Osteocyte (in vitro differentiated cells): ENCODE measurements around the gene SHROOM3. TPM values are rescaled to one million over a fixed set of nuclear protein-coding genes. Genes with fewer than 3 reads are reported as not detected.

Source experiments
- DNase-seq: peaks from one replicate; pipeline ENCODE4 v3.0.0; 2021; ENCODE audit warnings: mixed read lengths; ENCODE audit not compliant: unreplicated experiment; ENCODE audit errors: extremely low spot score
- H3K27ac Mint-ChIP-seq: one replicate; pipeline ENCODE4 v1.8.0; 2021; ENCODE audit warnings: mild to moderate bottlenecking, mixed read lengths; ENCODE audit not compliant: unreplicated experiment
- H3K27me3 Mint-ChIP-seq: one replicate; pipeline ENCODE4 v1.8.0; 2021; ENCODE audit warnings: mixed read lengths; ENCODE audit not compliant: unreplicated experiment
- H3K36me3 Mint-ChIP-seq: one replicate; pipeline ENCODE4 v1.8.0; 2021; ENCODE audit warnings: mixed read lengths; ENCODE audit not compliant: unreplicated experiment
- H3K4me1 Mint-ChIP-seq: one replicate; pipeline ENCODE4 v1.8.0; 2021; ENCODE audit warnings: mixed read lengths; ENCODE audit not compliant: unreplicated experiment
- H3K4me3 Mint-ChIP-seq: one replicate; pipeline ENCODE4 v1.8.0; 2021; ENCODE audit warnings: mild to moderate bottlenecking, moderate library complexity, mixed read lengths; ENCODE audit not compliant: unreplicated experiment
- H3K9me3 Mint-ChIP-seq: one replicate; pipeline ENCODE4 v1.8.0; 2021; ENCODE audit warnings: mixed read lengths; ENCODE audit not compliant: unreplicated experiment
- total RNA-seq: library from RNA; stranded (reverse); gene quantifications from 2 replicates; pipeline ENCODE4 v1.2.1, GENCODE V29; 2021
- TF ChIP-seq, protein P1 (sequence below): fragments of 200-600 bp; sonication (generic); IDR thresholded peaks from 2 replicates; pipeline ENCODE4 v1.5.0; 2021; ENCODE audit warnings: antibody characterized with exemption, mild to moderate bottlenecking, moderate library complexity

SHROOM3 gene
- total RNA-seq, 1 donor from 2014 or later, result 4.8 TPM

DNA sequence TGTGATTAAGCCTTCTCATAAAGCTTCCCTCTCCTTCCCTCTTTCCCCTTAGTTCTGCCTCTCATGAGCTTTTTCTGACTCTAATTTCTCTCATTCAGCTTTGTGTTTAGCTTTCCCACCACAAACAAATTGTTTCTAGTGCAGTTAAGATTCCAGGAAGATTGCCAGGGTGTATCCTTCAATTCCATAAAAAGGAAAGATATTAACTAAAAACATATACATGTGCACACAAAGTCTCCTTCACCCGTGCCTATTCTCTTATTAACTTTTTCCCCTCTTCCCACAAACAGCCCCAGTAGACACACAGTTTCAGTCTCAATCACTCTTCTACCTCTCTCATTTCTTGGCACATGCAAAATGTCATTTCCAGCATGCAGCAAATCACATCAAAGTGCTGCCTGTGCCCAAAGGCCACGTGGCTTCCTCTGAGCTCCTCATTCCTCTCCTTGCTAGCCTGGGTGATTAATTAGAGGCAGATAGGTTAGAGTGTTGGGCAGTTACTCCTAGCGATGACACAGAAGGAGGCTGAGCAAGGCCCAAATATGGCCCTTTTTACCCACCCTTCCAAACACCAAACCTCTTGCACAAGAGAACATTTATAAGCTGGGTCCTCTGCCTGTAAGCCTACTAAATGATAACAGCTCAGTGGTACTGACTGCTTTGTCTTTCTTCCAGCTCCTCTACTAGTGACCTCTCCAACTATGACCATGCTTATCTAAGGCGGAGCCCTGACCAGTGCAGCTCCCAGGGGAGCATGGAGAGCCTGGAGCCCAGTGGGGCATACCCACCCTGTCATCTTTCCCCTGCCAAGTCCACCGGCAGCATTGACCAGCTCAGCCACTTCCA is 303.3 kb downstream of the SHROOM3 start:
- H3K27me3 Mint-ChIP-seq, result no peaks in the 10 kb centered on the region
- no peak for DNase-seq
- H3K4me3 Mint-ChIP-seq, result no peak overlapping the region
- H3K36me3 Mint-ChIP-seq, result peaks cover 3% of the 10 kb centered on the region
- H3K4me1 Mint-ChIP-seq, result peaks cover 24% of the 10 kb centered on the region
- TF ChIP-seq, protein P1, sequence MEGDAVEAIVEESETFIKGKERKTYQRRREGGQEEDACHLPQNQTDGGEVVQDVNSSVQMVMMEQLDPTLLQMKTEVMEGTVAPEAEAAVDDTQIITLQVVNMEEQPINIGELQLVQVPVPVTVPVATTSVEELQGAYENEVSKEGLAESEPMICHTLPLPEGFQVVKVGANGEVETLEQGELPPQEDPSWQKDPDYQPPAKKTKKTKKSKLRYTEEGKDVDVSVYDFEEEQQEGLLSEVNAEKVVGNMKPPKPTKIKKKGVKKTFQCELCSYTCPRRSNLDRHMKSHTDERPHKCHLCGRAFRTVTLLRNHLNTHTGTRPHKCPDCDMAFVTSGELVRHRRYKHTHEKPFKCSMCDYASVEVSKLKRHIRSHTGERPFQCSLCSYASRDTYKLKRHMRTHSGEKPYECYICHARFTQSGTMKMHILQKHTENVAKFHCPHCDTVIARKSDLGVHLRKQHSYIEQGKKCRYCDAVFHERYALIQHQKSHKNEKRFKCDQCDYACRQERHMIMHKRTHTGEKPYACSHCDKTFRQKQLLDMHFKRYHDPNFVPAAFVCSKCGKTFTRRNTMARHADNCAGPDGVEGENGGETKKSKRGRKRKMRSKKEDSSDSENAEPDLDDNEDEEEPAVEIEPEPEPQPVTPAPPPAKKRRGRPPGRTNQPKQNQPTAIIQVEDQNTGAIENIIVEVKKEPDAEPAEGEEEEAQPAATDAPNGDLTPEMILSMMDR, result no peak
- no peaks in the 10 kb centered on the region for H3K9me3 Mint-ChIP-seq
- H3K27ac Mint-ChIP-seq, result peak overlapping the region; percentile 24

GRCh38 chr4:76740192-76740591 is 305.2 kb downstream of the SHROOM3 start:
- Mint-ChIP-seq H3K27ac (no peak overlapping the region), H3K9me3 (no peaks in the 10 kb centered on the region), H3K27me3 (no peaks in the 10 kb centered on the region), H3K4me3 (no peak overlapping the region), H3K4me1 (peaks cover 40% of the 10 kb centered on the region), H3K36me3 (peaks cover 3% of the 10 kb centered on the region)
- no peak for DNase-seq
- TF ChIP-seq, protein P1, result no peak

DNA sequence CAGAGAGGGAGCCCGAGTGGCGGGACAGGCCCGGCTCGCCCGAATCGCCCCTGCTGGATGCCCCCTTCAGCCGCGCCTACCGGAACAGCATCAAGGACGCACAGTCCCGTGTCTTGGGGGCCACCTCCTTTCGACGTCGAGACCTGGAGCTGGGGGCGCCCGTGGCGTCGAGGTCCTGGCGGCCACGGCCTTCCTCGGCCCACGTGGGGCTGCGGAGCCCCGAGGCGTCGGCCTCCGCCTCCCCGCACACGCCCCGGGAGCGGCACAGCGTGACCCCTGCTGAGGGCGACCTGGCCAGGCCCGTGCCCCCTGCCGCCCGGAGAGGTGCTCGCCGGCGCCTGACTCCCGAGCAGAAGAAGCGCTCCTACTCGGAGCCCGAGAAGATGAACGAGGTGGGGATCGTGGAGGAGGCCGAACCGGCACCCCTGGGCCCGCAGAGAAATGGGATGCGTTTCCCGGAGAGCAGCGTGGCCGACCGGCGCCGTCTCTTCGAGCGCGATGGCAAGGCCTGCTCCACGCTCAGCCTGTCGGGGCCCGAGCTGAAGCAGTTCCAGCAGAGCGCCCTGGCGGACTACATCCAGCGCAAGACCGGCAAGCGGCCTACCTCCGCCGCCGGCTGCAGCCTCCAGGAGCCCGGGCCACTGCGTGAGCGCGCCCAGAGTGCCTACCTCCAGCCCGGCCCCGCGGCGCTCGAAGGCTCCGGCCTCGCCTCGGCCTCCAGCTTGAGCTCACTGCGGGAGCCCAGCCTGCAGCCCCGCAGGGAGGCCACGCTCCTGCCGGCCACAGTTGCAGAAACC is 306.0 kb downstream of the SHROOM3 start:
- no peak overlapping the region for H3K4me3 Mint-ChIP-seq
- H3K27me3 Mint-ChIP-seq, result no peaks in the 10 kb centered on the region
- peaks cover 3% of the 10 kb centered on the region for H3K36me3 Mint-ChIP-seq
- no peak for DNase-seq
- no peak overlapping the region for H3K27ac Mint-ChIP-seq
- H3K9me3 Mint-ChIP-seq, result no peaks in the 10 kb centered on the region
- H3K4me1 Mint-ChIP-seq, result peaks cover 40% of the 10 kb centered on the region
- TF ChIP-seq, protein P1, result no peak

DNA sequence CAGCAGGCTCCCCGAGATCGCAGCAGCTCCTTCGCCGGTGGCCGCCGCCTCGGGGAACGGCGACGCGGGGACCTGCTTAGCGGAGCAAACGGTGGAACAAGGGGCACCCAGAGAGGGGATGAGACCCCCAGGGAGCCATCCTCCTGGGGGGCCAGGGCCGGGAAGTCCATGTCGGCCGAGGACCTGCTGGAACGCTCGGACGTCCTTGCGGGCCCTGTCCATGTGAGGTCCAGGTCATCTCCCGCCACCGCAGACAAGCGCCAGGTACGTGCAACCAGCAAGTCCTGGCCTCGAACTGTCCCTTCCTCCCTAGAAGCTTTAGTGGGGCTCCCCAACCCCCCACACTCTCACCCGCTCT is 306.6 kb downstream of the SHROOM3 start:
- peaks cover 3% of the 10 kb centered on the region for H3K36me3 Mint-ChIP-seq
- DNase-seq, result no peak
- H3K4me3 Mint-ChIP-seq, result no peak overlapping the region
- no peaks in the 10 kb centered on the region for H3K27me3 Mint-ChIP-seq
- H3K27ac Mint-ChIP-seq, result no peak overlapping the region
- no peaks in the 10 kb centered on the region for H3K9me3 Mint-ChIP-seq
- H3K4me1 Mint-ChIP-seq, result peaks cover 35% of the 10 kb centered on the region
- TF ChIP-seq, protein P1, result no peak
